A549 (cell line): ENCODE data around the gene PINK1. TPM values are rescaled to one million over a fixed set of nuclear protein-coding genes. Genes with fewer than 3 reads are reported as not detected.

Experiments used
- ATAC-seq, 2 experiments: fragments of 200-7000 bp in 1 of 2; fragments of >200 bp in 1 of 2; cut with Nextera tagmentation in 1 of 2; cut with Tn5 transposase in 1 of 2; 3 replicates each; pipeline versions ENCODE4 v1.8.0 to v1.9.1; 2018 to 2020; ENCODE audit warnings: mild to moderate bottlenecking in 1 of 2, moderate library complexity in 1 of 2
- CTCF ChIA-PET: fragments of 300-600 bp; sonication (Branson Sonifier 250); formaldehyde crosslinking; extraction: SDS; loops from one replicate; lab custom pipeline; 2021; ENCODE audit warnings: antibody characterized with exemption, inconsistent platforms; lab: Yijun Ruan, JAX
- POLR2A ChIA-PET: fragments of 350-600 bp; formaldehyde crosslinking; extraction: SDS; loops from one replicate; lab custom pipeline; 2021; ENCODE audit warnings: antibody characterized with exemption, inconsistent platforms; lab: Yijun Ruan, JAX
- DNase-seq, 2 experiments: peaks; one replicate each; pipeline versions ENCODE4 v3.0.0 to v3.0.0-alpha.2; 2011 to 2016; ENCODE audit warnings: low read depth in 1 of 2, low spot score in 1 of 2
- FAIRE-seq: peaks from 2 replicates; lab custom pipeline; 2011; peaks lifted over from hg19 to GRCh38; lab: Jason Lieb, UNC
- H3K27ac ChIP-seq, 2 experiments: fragments of >200 bp; sonication (Bioruptor Twin); formaldehyde crosslinking; 3 replicates each; pipeline ENCODE4 v1.5.1; 2016 to 2017
- H3K4me1 ChIP-seq: fragments of >200 bp; sonication (Bioruptor Twin); formaldehyde crosslinking; 3 replicates; pipeline ENCODE4 v1.6.1; 2016
- H3K4me2 ChIP-seq: fragments of >200 bp; sonication (Bioruptor Twin); formaldehyde crosslinking; 3 replicates; pipeline ENCODE4 v1.6.1; 2016
- H3K4me3 ChIP-seq: fragments of >200 bp; sonication (Bioruptor Twin); formaldehyde crosslinking; 3 replicates; pipeline ENCODE4 v1.5.1; 2016
- H3K9me3 ChIP-seq: fragments of >200 bp; sonication (Bioruptor Twin); formaldehyde crosslinking; 3 replicates; pipeline ENCODE4 v1.6.1; 2016
- CBX8 ChIP-seq: fragments of 200-600 bp; sonication (generic); IDR thresholded peaks from 2 replicates; pipeline ENCODE4 v1.6.1; 2016
- CHD2 ChIP-seq: fragments of 150-350 bp; IDR thresholded peaks from 2 replicates; pipeline ENCODE4 v1.6.1; 2014; ENCODE audit warnings: low read length; ENCODE audit not compliant: partially characterized antibody
- CHD4 ChIP-seq: fragments of 200-600 bp; sonication (generic); IDR thresholded peaks from 2 replicates; pipeline ENCODE4 v1.6.1; 2016; ENCODE audit warnings: antibody characterized with exemption, mild to moderate bottlenecking, borderline replicate concordance
- FOSB ChIP-seq: fragments of 250-450 bp; sonication (Bioruptor Pico); IDR thresholded peaks from 2 replicates; pipeline ENCODE4 v1.5.0; 2020; ENCODE audit warnings: mild to moderate bottlenecking, moderate library complexity
- FOSL2 ChIP-seq, 2 experiments: fragments of 450-650 bp in 1 of 2; fragments of >200 bp in 1 of 2; sonication (Bioruptor Twin) in 1 of 2; formaldehyde crosslinking; IDR thresholded peaks; 2 replicates each; pipeline versions ENCODE4 v1.5.0 to v1.6.1; 2016 to 2020; ENCODE audit warnings: mild to moderate bottlenecking in 1 of 2, moderate library complexity in 1 of 2
- FOXS1 ChIP-seq: fragments of 250-450 bp; sonication (Bioruptor Pico); IDR thresholded peaks from 2 replicates; pipeline ENCODE4 v1.5.0; 2020; ENCODE audit warnings: mild to moderate bottlenecking, moderate library complexity
- GATA3 ChIP-seq: IDR thresholded peaks from 2 replicates; pipeline ENCODE4 v1.6.1; 2012; ENCODE audit warnings: borderline replicate concordance
- HES2 ChIP-seq: fragments of >200 bp; sonication (Bioruptor Twin); formaldehyde crosslinking; IDR thresholded peaks from 2 replicates; pipeline ENCODE4 v1.6.1; 2016
- HEYL ChIP-seq: fragments of 250-450 bp; sonication (Bioruptor Pico); IDR thresholded peaks from 2 replicates; pipeline ENCODE4 v1.8.0; 2021; ENCODE audit warnings: mild to moderate bottlenecking, moderate library complexity
- MAFK ChIP-seq: fragments of 450-650 bp; IDR thresholded peaks from 2 replicates; pipeline ENCODE4 v1.6.1; 2014; ENCODE audit not compliant: partially characterized antibody
- RAD21 ChIP-seq, 2 experiments: fragments of >200 bp in 1 of 2; sonication (Bioruptor Twin) in 1 of 2; formaldehyde crosslinking in 1 of 2; IDR thresholded peaks in 1 of 2; conservative IDR thresholded peaks in 1 of 2; 2 replicates in 1 of 2; 3 replicates in 1 of 2; pipeline ENCODE4 v1.6.1; 2012 to 2018; ENCODE audit warnings: inconsistent platforms in 1 of 2
- RCOR1 ChIP-seq: fragments of 150-350 bp; IDR thresholded peaks from 2 replicates; pipeline ENCODE4 v1.6.1; 2014; ENCODE audit warnings: antibody characterized with exemption, low read length, low read depth
- ZSCAN20 ChIP-seq: fragments of 250-450 bp; sonication (Bioruptor Pico); IDR thresholded peaks from 2 replicates; pipeline ENCODE4 v1.8.0; 2022; ENCODE audit warnings: mild to moderate bottlenecking, moderate library complexity
- WGBS: methylation state at CpG from one replicate; pipeline ENCODE4 v1.1.6; 2017; ENCODE audit errors: missing lambda C conversion rate; 5-methylcytosine and 5-hydroxymethylcytosine counted together
- polyA plus RNA-seq, 4 experiments: library from polyadenylated mRNA; depleted of rRNA in 3 of 4; stranded (reverse); fragments of >200 nt; fragmentation: RNase III in 1 of 4; extraction: RNeasy Plus Mini Kit Qiagen cat#74134 plus additional on column Dnase treatment in 1 of 4; gene quantifications; 2 replicates in 3 of 4; 3 replicates in 1 of 4; pipeline ENCODE4 v1.2.3, GENCODE V29; 2011 to 2017
- TF ChIP-seq, protein P1 (sequence below): IDR thresholded peaks from 2 replicates; pipeline ENCODE4 v1.6.1; 2012
- TF ChIP-seq, protein P2 (sequence below): fragments of 250-450 bp; sonication (Bioruptor Pico); IDR thresholded peaks from 2 replicates; pipeline ENCODE4 v1.5.0; 2020; ENCODE audit warnings: low read depth, mild to moderate bottlenecking, moderate library complexity
- TF ChIP-seq, protein P3 (sequence below): fragments of 250-450 bp; sonication (Bioruptor Pico); IDR thresholded peaks from 2 replicates; pipeline ENCODE4 v1.5.0; 2021; ENCODE audit warnings: mild to moderate bottlenecking, moderate library complexity, borderline replicate concordance
- TF ChIP-seq, protein P4 (sequence below): fragments of >200 bp; sonication (Bioruptor Twin); formaldehyde crosslinking; IDR thresholded peaks from 3 replicates; pipeline ENCODE4 v1.6.1; 2016

Gene PINK1
- polyA plus RNA-seq, 2 of the 4 experiments (the other 2 are of a cell fraction): 18.9 to 51.4 TPM

- Histone ChIP-seq H3K4me2 (no peak overlapping the region), H3K27ac (peak overlapping the region; percentile 91 to 93), H3K4me3 (no peak overlapping the region), H3K4me1 (peaks cover 49% of the 10 kb centered on the region), H3K9me3 (no peaks in the 10 kb centered on the region)
- ChIA-PET CTCF (no interaction called here), POLR2A (no interaction called here)
- no peak for ATAC-seq
- no peak for FAIRE-seq
- DNase-seq: no peak
- TF ChIP-seq RAD21 (conservative IDR thresholded peaks at IDR 0.05 in 1 of 2, IDR thresholded peaks at IDR 0.05 in 1 of 2) (no peak), CBX8 (no peak), FOSB (CRISPR knock-in tag) (no peak), CHD4 (no peak), ZSCAN20 (CRISPR knock-in tag) (no peak), CHD2 (no peak)
- TF ChIP-seq, protein P1, sequence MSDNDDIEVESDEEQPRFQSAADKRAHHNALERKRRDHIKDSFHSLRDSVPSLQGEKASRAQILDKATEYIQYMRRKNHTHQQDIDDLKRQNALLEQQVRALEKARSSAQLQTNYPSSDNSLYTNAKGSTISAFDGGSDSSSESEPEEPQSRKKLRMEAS: no peak
- TF ChIP-seq, protein P2, sequence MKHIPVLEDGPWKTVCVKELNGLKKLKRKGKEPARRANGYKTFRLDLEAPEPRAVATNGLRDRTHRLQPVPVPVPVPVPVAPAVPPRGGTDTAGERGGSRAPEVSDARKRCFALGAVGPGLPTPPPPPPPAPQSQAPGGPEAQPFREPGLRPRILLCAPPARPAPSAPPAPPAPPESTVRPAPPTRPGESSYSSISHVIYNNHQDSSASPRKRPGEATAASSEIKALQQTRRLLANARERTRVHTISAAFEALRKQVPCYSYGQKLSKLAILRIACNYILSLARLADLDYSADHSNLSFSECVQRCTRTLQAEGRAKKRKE (CRISPR knock-in tag): no peak
- TF ChIP-seq, protein P3, sequence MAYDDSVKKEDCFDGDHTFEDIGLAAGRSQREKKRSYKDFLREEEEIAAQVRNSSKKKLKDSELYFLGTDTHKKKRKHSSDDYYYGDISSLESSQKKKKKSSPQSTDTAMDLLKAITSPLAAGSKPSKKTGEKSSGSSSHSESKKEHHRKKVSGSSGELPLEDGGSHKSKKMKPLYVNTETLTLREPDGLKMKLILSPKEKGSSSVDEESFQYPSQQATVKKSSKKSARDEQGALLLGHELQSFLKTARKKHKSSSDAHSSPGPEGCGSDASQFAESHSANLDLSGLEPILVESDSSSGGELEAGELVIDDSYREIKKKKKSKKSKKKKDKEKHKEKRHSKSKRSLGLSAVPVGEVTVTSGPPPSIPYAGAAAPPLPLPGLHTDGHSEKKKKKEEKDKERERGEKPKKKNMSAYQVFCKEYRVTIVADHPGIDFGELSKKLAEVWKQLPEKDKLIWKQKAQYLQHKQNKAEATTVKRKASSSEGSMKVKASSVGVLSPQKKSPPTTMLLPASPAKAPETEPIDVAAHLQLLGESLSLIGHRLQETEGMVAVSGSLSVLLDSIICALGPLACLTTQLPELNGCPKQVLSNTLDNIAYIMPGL (CRISPR knock-in tag): no peak
- 90% methylated on average over 5 of the region's 5 CpGs for WGBS
These were observed 21.6 kb upstream of the PINK1 start for GRCh38 chr1:20611652-20612051.

GRCh38 chr1:20612221-20612746 lies 21.0 kb upstream of the PINK1 start:
- Histone ChIP-seq H3K9me3 (no peaks in the 10 kb centered on the region), H3K4me2 (peak overlapping the region; percentile 67)

DNA sequence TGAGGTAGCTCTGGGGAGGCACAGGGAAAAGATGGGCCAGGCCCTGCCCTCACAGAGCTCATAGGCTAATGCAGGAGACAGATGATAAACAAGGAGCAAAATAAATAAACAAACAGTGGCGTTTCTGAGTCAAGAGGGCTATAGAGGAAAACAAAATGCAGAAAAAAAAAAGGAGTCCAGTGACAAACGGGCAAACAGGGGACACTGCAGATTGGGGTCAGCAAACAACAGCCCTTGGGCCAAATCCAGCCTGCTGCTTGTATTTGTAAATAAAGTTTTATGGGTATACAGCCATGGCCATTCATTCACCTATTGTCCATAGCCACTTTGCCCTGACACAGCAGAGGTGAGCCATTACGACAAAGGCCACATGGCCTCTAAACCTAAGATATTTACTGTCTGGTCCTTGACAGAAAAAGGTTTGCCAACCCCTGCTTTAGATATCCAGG lies 19.1 kb upstream of the PINK1 start:
- CTCF ChIA-PET: interaction anchor here (1.0 to 1.6 kb wide), 5 partner anchors 10 to 20 kb away, joined by 3 to 6 read pairs (median 5); partner anchors contain the start of gene PINK1
- no peak for FAIRE-seq
- no peak for TF ChIP-seq RCOR1
- TF ChIP-seq, protein P4, sequence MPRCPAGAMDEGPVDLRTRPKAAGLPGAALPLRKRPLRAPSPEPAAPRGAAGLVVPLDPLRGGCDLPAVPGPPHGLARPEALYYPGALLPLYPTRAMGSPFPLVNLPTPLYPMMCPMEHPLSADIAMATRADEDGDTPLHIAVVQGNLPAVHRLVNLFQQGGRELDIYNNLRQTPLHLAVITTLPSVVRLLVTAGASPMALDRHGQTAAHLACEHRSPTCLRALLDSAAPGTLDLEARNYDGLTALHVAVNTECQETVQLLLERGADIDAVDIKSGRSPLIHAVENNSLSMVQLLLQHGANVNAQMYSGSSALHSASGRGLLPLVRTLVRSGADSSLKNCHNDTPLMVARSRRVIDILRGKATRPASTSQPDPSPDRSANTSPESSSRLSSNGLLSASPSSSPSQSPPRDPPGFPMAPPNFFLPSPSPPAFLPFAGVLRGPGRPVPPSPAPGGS: peak; percentile 3; the same call in 1 of the 3 replicates

More at GRCh38 chr1:20612221-20612746, 21.0 kb upstream of the PINK1 start:
- peak in 1 of 2 experiments; percentile 85 for DNase-seq
- peak in 1 of 2 experiments; percentile 39; a peak in 3 of 6 replicates for ATAC-seq
- Histone ChIP-seq H3K4me1 (peaks cover 48% of the 10 kb centered on the region), H3K4me3 (no peak overlapping the region), H3K27ac (peak overlapping the region; percentile 91 to 93)
- no peak for FAIRE-seq
- ChIA-PET POLR2A (no interaction called here), CTCF (interaction anchor here (0.7 to 1.5 kb wide), 4 partner anchors 14 to 435 kb away, joined by 3 to 9 read pairs (median 4); partner anchors contain the start of gene PINK1)
- no peak for TF ChIP-seq HES2
- TF ChIP-seq CHD2: no peak
- peak; percentile 27; the same call in 1 of the 2 replicates for TF ChIP-seq GATA3
- no peak for TF ChIP-seq HEYL (CRISPR knock-in tag)
- TF ChIP-seq FOXS1 (CRISPR knock-in tag): no peak
- peak; percentile 34 for TF ChIP-seq MAFK
- no peak for TF ChIP-seq FOSL2 (IDR thresholded peaks at IDR 0.05)
- TF ChIP-seq FOSL2 (CRISPR knock-in tag; IDR thresholded peaks at IDR 0.05): peak; percentile 69
- WGBS: 10% methylated on average over 4 of the region's 11 CpGs

More for the DNA sequence above, 19.1 kb upstream of the PINK1 start:
- peak in 1 of 2 experiments; percentile 4; a peak in 2 of 6 replicates for ATAC-seq
- Histone ChIP-seq H3K9me3 (no peaks in the 10 kb centered on the region), H3K27ac (peak overlapping the region; percentile 91 to 93), H3K4me1 (peaks cover 48% of the 10 kb centered on the region), H3K4me2 (peak overlapping the region; percentile 67), H3K4me3 (no peak overlapping the region)
- peak in 1 of 2 experiments; percentile 60 for DNase-seq
- 7% methylated on average over 3 of the region's 3 CpGs for WGBS
- POLR2A ChIA-PET: interaction anchor here (0.8 to 1.6 kb wide), 3 partner anchors 11 to 62 kb away, joined by 4 to 7 read pairs (median 4); partner anchors contain the start of genes CDA and FAM43B
